ENCODE data around the gene C20orf173. TPM values are rescaled to one million over a fixed set of nuclear protein-coding genes. Genes with fewer than 3 reads are reported as not detected.

C20orf173 gene
- total RNA-seq, 1 experiment from 2014 or later = not detected

DNA sequence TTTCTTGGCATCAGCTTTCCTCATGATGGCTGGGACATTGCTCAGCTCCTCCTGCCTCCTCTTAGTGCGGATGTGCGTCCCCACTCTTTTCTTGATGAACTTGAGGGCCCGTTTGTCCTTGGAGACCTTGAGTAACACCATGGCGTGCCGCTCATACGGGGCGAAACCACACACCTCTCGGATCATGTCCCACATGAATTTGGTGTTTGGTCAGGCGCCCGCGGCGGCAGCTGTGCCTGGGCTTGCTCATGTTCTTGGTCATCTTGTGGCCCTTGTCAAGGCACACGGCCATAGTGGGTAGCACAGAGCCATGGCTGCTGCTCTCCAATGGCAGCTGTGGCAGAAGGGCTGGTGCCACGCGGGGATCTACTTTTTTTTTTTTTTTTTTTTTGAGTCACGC lies 15.0 kb upstream of the C20orf173 start:
- ATAC-seq (no peak), DNase-seq (ENCODE audit: low spot score) (no peak)
- no peaks in the 10 kb centered on the region for H3K27me3 Mint-ChIP-seq (ENCODE audit: low read depth)
- H3K4me3 Mint-ChIP-seq = no peak overlapping the region
- peaks cover 20% of the 10 kb centered on the region for H3K36me3 Mint-ChIP-seq
- H3K9me3 Mint-ChIP-seq = no peaks in the 10 kb centered on the region
- POLR2A ChIA-PET = interaction anchor here (0.6 kb wide), 1 partner anchor 57 kb away, joined by 3 read pairs; no protein-coding TSS in a partner anchor
- TF ChIP-seq SOX15 (CRISPR knock-in tag; IDR thresholded peaks at IDR 0.05) = no peak
- TF ChIP-seq CREB1 (CRISPR knock-in tag; IDR thresholded peaks at IDR 0.05) = no peak
- no peak for TF ChIP-seq TEAD1 (CRISPR knock-in tag; IDR thresholded peaks at IDR 0.05)
- TF ChIP-seq JUN (CRISPR knock-in tag; IDR thresholded peaks at IDR 0.05) = no peak
- TF ChIP-seq, protein P1, sequence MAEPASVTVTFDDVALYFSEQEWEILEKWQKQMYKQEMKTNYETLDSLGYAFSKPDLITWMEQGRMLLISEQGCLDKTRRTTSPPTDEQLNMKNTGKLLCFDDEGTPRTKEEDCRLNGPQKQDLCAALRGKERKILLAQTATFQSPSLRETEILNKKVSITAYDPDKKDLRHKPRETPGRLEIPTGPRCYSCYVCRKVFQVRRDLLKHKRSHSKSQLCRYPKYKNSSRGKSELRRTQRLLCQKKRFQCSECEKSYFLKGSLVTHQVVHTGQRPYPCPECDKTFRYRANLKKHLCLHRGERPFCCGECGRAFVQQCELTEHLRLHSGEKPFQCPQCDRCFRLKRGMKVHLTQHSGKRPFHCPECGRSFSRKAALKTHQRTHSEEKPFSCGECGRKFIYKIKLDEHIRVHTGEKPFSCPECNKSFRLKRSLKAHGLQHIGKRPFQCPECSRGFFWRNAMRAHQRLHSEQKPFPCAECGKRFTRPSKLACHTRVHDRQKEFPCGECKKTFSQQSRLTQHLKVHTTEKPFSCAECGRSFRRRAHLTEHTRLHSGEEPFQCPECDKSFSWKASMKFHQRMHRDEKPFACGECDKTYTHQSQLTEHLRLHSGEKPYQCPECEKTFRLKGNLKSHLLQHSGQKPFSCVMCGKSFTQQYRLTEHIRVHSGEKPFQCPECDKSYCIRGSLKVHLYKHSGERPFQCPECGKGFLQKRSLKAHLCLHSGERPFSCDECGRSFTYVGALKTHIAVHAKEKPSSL (CRISPR knock-in tag; conservative IDR thresholded peaks at IDR 0.05) = no peak
- TF ChIP-seq, protein P2, sequence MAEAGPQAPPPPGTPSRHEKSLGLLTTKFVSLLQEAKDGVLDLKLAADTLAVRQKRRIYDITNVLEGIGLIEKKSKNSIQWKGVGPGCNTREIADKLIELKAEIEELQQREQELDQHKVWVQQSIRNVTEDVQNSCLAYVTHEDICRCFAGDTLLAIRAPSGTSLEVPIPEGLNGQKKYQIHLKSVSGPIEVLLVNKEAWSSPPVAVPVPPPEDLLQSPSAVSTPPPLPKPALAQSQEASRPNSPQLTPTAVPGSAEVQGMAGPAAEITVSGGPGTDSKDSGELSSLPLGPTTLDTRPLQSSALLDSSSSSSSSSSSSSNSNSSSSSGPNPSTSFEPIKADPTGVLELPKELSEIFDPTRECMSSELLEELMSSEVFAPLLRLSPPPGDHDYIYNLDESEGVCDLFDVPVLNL (CRISPR knock-in tag; IDR thresholded peaks at IDR 0.05; ENCODE audit: borderline replicate concordance, low read depth) = no peak
- TF ChIP-seq NFE2L1 (CRISPR knock-in tag; IDR thresholded peaks at IDR 0.05) = no peak
- TF ChIP-seq RELA (CRISPR knock-in tag; IDR thresholded peaks at IDR 0.05; ENCODE audit: borderline replicate concordance) = no peak
- TF ChIP-seq, protein P3, sequence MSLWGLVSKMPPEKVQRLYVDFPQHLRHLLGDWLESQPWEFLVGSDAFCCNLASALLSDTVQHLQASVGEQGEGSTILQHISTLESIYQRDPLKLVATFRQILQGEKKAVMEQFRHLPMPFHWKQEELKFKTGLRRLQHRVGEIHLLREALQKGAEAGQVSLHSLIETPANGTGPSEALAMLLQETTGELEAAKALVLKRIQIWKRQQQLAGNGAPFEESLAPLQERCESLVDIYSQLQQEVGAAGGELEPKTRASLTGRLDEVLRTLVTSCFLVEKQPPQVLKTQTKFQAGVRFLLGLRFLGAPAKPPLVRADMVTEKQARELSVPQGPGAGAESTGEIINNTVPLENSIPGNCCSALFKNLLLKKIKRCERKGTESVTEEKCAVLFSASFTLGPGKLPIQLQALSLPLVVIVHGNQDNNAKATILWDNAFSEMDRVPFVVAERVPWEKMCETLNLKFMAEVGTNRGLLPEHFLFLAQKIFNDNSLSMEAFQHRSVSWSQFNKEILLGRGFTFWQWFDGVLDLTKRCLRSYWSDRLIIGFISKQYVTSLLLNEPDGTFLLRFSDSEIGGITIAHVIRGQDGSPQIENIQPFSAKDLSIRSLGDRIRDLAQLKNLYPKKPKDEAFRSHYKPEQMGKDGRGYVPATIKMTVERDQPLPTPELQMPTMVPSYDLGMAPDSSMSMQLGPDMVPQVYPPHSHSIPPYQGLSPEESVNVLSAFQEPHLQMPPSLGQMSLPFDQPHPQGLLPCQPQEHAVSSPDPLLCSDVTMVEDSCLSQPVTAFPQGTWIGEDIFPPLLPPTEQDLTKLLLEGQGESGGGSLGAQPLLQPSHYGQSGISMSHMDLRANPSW (CRISPR knock-in tag; conservative IDR thresholded peaks at IDR 0.05; ENCODE audit: low read depth) = no peak
- TF ChIP-seq ESRRA (CRISPR knock-in tag; IDR thresholded peaks at IDR 0.05; ENCODE audit: borderline replicate concordance) = no peak
- TF ChIP-seq FOXJ3 (CRISPR knock-in tag; IDR thresholded peaks at IDR 0.05; ENCODE audit: borderline replicate concordance) = no peak
- TF ChIP-seq NR3C1 (CRISPR knock-in tag; conservative IDR thresholded peaks at IDR 0.05; ENCODE audit: low read depth) = no peak
- TF ChIP-seq, protein P4, sequence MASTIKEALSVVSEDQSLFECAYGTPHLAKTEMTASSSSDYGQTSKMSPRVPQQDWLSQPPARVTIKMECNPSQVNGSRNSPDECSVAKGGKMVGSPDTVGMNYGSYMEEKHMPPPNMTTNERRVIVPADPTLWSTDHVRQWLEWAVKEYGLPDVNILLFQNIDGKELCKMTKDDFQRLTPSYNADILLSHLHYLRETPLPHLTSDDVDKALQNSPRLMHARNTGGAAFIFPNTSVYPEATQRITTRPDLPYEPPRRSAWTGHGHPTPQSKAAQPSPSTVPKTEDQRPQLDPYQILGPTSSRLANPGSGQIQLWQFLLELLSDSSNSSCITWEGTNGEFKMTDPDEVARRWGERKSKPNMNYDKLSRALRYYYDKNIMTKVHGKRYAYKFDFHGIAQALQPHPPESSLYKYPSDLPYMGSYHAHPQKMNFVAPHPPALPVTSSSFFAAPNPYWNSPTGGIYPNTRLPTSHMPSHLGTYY (CRISPR knock-in tag; IDR thresholded peaks at IDR 0.05) = no peak
- TF ChIP-seq, protein P5, sequence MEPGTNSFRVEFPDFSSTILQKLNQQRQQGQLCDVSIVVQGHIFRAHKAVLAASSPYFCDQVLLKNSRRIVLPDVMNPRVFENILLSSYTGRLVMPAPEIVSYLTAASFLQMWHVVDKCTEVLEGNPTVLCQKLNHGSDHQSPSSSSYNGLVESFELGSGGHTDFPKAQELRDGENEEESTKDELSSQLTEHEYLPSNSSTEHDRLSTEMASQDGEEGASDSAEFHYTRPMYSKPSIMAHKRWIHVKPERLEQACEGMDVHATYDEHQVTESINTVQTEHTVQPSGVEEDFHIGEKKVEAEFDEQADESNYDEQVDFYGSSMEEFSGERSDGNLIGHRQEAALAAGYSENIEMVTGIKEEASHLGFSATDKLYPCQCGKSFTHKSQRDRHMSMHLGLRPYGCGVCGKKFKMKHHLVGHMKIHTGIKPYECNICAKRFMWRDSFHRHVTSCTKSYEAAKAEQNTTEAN (CRISPR knock-in tag; IDR thresholded peaks at IDR 0.05) = no peak
- TF ChIP-seq SMAD4 (CRISPR knock-in tag; IDR thresholded peaks at IDR 0.05) = no peak
- CTCF ChIA-PET = interaction anchor here (0.6 kb wide), 1 partner anchor 285 kb away, joined by 3 read pairs; no protein-coding TSS in a partner anchor
- no peak overlapping the region for H3K27ac Mint-ChIP-seq
- H3K4me1 Mint-ChIP-seq = peaks cover 16% of the 10 kb centered on the region

DNA sequence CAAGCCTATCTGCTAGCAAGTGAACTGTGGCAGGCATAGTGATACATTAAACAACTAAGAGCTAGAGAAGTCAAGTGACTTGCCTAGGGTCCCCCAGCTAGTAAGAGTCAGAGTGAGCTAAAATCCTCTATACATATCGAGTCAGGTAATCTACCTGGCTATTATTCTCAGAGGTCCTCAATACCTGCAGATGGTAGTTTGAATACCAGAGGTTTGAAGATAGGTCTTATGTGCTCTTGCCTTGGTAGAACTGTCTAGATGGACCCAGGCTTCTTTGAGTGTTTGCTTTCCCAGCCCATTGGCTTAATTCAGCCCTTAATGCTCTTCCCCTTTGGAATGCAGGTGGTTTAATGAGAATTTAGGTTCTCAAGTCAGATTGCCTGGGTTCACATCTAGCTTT lies 13.5 kb upstream of the C20orf173 start:
- DNase-seq (ENCODE audit: low spot score) (no peak), ATAC-seq (no peak)
- CTCF ChIA-PET = interaction anchor here (1.0 to 4.3 kb wide), 5 partner anchors 58 to 88 kb away, joined by 3 to 41 read pairs (median 11); partner anchors contain the start of gene CEP250
- Mint-ChIP-seq H3K9me3 (no peaks in the 10 kb centered on the region), H3K4me1 (peaks cover 16% of the 10 kb centered on the region), H3K27me3 (ENCODE audit: low read depth) (no peaks in the 10 kb centered on the region; the same call in 1 of the 2 replicates), H3K4me3 (peak overlapping the region; percentile 83), H3K36me3 (peaks cover 10% of the 10 kb centered on the region), H3K27ac (peak overlapping the region; percentile 73; the same call in 1 of the 2 replicates)
- POLR2A ChIA-PET = interaction anchor here (0.6 to 1.9 kb wide), 5 partner anchors 16 to 411 kb away, joined by 3 to 7 read pairs (median 5); partner anchors contain the start of genes SCAND1 and SPAG4
- TF ChIP-seq, protein P6, sequence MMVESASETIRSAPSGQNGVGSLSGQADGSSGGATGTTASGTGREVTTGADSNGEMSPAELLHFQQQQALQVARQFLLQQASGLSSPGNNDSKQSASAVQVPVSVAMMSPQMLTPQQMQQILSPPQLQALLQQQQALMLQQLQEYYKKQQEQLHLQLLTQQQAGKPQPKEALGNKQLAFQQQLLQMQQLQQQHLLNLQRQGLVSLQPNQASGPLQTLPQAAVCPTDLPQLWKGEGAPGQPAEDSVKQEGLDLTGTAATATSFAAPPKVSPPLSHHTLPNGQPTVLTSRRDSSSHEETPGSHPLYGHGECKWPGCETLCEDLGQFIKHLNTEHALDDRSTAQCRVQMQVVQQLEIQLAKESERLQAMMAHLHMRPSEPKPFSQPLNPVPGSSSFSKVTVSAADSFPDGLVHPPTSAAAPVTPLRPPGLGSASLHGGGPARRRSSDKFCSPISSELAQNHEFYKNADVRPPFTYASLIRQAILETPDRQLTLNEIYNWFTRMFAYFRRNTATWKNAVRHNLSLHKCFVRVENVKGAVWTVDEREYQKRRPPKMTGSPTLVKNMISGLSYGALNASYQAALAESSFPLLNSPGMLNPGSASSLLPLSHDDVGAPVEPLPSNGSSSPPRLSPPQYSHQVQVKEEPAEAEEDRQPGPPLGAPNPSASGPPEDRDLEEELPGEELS (CRISPR knock-in tag; IDR thresholded peaks at IDR 0.05) = no peak
- TF ChIP-seq, protein P7, sequence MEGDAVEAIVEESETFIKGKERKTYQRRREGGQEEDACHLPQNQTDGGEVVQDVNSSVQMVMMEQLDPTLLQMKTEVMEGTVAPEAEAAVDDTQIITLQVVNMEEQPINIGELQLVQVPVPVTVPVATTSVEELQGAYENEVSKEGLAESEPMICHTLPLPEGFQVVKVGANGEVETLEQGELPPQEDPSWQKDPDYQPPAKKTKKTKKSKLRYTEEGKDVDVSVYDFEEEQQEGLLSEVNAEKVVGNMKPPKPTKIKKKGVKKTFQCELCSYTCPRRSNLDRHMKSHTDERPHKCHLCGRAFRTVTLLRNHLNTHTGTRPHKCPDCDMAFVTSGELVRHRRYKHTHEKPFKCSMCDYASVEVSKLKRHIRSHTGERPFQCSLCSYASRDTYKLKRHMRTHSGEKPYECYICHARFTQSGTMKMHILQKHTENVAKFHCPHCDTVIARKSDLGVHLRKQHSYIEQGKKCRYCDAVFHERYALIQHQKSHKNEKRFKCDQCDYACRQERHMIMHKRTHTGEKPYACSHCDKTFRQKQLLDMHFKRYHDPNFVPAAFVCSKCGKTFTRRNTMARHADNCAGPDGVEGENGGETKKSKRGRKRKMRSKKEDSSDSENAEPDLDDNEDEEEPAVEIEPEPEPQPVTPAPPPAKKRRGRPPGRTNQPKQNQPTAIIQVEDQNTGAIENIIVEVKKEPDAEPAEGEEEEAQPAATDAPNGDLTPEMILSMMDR (IDR thresholded peaks at IDR 0.05) = no peak
- no peak for TF ChIP-seq ZNF396 (CRISPR knock-in tag; IDR thresholded peaks at IDR 0.05; ENCODE audit: borderline replicate concordance)
- no peak for TF ChIP-seq SOX15 (CRISPR knock-in tag; IDR thresholded peaks at IDR 0.05)
- TF ChIP-seq, protein P8, sequence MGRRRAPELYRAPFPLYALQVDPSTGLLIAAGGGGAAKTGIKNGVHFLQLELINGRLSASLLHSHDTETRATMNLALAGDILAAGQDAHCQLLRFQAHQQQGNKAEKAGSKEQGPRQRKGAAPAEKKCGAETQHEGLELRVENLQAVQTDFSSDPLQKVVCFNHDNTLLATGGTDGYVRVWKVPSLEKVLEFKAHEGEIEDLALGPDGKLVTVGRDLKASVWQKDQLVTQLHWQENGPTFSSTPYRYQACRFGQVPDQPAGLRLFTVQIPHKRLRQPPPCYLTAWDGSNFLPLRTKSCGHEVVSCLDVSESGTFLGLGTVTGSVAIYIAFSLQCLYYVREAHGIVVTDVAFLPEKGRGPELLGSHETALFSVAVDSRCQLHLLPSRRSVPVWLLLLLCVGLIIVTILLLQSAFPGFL (CRISPR knock-in tag; IDR thresholded peaks at IDR 0.05; ENCODE audit: borderline replicate concordance) = no peak
- TF ChIP-seq NFATC4 (CRISPR knock-in tag; IDR thresholded peaks at IDR 0.05) = no peak
